ENCODE data around the gene BAHCC1. TPM values are rescaled to one million over a fixed set of nuclear protein-coding genes. Genes with fewer than 3 reads are reported as not detected.

The BAHCC1 gene
- total and polyA plus RNA-seq, 2 of the 8 experiments (the other 6 are each of a cell fraction or from before 2014, with no cell fraction given) = 0.26 to 0.58 TPM

GRCh38 chr17:81510785-81511553, 115.7 kb downstream of the BAHCC1 start (continued):
- TF ChIP-seq CHD7 (IDR thresholded peaks at IDR 0.05; ENCODE audit: insufficient replicate concordance, low read length) (peak; percentile 9), MAX (IDR thresholded peaks at IDR 0.05) (no peak), POLR2AphosphoS5 (IDR thresholded peaks at IDR 0.05; ENCODE audit: low read depth, low read length) (peak; percentile 78; the same call in 1 of the 2 replicates), SP1 (IDR thresholded peaks at IDR 0.05; ENCODE audit: low read depth, low read length) (peak; percentile 75; the same call in 1 of the 2 replicates), SIN3A (conservative IDR thresholded peaks at IDR 0.05 in 1 of 2, IDR thresholded peaks at IDR 0.05 in 1 of 2; ENCODE audit: low read depth in 1 of 2, low read length in 2 of 2) (peak in 1 of 2 experiments; percentile 33; a peak in 1 of 4 replicates), USF2 (IDR thresholded peaks at IDR 0.05; ENCODE audit: low read length) (no peak)

Measured in H1 (cell line).